Measurements from ENCODE around the gene ADAMTSL3. TPM values are rescaled to one million over a fixed set of nuclear protein-coding genes. Genes with fewer than 3 reads are reported as not detected.

Gene ADAMTSL3
- total and polyA plus RNA-seq, 2 experiments from 2014 or later, result 0.61 to 0.87 TPM

- Mint-ChIP-seq H3K4me1 (peaks cover 4% of the 10 kb centered on the region; the same call in 2 of the 3 replicates), H3K4me3 (no peak overlapping the region), H3K27ac (no peak overlapping the region), H3K9me3 (peaks cover 3% of the 10 kb centered on the region; the same call in 1 of the 3 replicates), H3K27me3 (ENCODE audit: insufficient read depth, low read depth, poor library complexity) (no peaks in the 10 kb centered on the region), H3K36me3 (ENCODE audit: low read depth) (no peaks in the 10 kb centered on the region)
- Histone ChIP-seq H2AFZ (no peak overlapping the region), H3K36me3 (ENCODE audit: insufficient read depth) (no peaks in the 10 kb centered on the region), H3K4me3 (no peak overlapping the region), H4K20me1 (replicated peaks; ENCODE audit: insufficient read depth) (no peaks in the 10 kb centered on the region), H3K4me2 (no peak overlapping the region), H3F3A (replicated peaks; ENCODE audit: low read depth) (no peaks in the 10 kb centered on the region), H3K27ac (ENCODE audit: low read depth) (no peak overlapping the region), H3K9me2 (ENCODE audit: insufficient read depth) (0 out of 2 replicates have a peak, but pooled peaks cover 3% of the 10 kb centered on the region), H3K4me1 (ENCODE audit: insufficient read depth) (no peaks in the 10 kb centered on the region), H3K27me3 (ENCODE audit: insufficient read depth) (no peaks in the 10 kb centered on the region), H3K79me2 (replicated peaks; ENCODE audit: insufficient read depth) (no peaks in the 10 kb centered on the region)
- DNase-seq (ENCODE audit: low spot score), result no peak
- TF ChIP-seq POLR2AphosphoS5 (IDR thresholded peaks at IDR 0.05; ENCODE audit: low read depth) (no peak), STAT1 (IDR thresholded peaks at IDR 0.05; ENCODE audit: unreplicated experiment) (no peak), NANOG (IDR thresholded peaks at IDR 0.05; ENCODE audit: borderline replicate concordance) (no peak), EZH2phosphoT487 (IDR thresholded peaks at IDR 0.05; ENCODE audit: unreplicated experiment) (no peak), JUNB (IDR thresholded peaks at IDR 0.05; ENCODE audit: unreplicated experiment) (no peak), ETS1 (IDR thresholded peaks at IDR 0.05) (no peak), EZH2 (IDR thresholded peaks at IDR 0.05; ENCODE audit: low read depth, unreplicated experiment) (no peak), REST (IDR thresholded peaks at IDR 0.05; ENCODE audit: unreplicated experiment) (no peak)
- no peak for ATAC-seq
Measured at GRCh38 chr15:83947156-83947555, 293.2 kb downstream of the ADAMTSL3 start.

GRCh38 chr15:83954506-83954905, 300.6 kb downstream of the ADAMTSL3 start:
- Mint-ChIP-seq H3K9me3 (no peaks in the 10 kb centered on the region; the same call in 1 of the 3 replicates), H3K36me3 (ENCODE audit: low read depth) (no peaks in the 10 kb centered on the region), H3K4me1 (no peaks in the 10 kb centered on the region), H3K27me3 (ENCODE audit: insufficient read depth, low read depth, poor library complexity) (no peaks in the 10 kb centered on the region), H3K27ac (no peak overlapping the region), H3K4me3 (no peak overlapping the region)
- Histone ChIP-seq H3K79me2 (replicated peaks; ENCODE audit: insufficient read depth) (no peaks in the 10 kb centered on the region), H3F3A (replicated peaks; ENCODE audit: low read depth) (no peaks in the 10 kb centered on the region), H3K9me2 (ENCODE audit: insufficient read depth) (no peaks in the 10 kb centered on the region), H3K27me3 (ENCODE audit: insufficient read depth) (no peaks in the 10 kb centered on the region), H3K4me1 (ENCODE audit: insufficient read depth) (no peaks in the 10 kb centered on the region), H4K20me1 (replicated peaks; ENCODE audit: insufficient read depth) (no peaks in the 10 kb centered on the region), H3K27ac (ENCODE audit: low read depth) (no peak overlapping the region), H3K4me2 (no peak overlapping the region), H3K36me3 (ENCODE audit: insufficient read depth) (no peaks in the 10 kb centered on the region), H2AFZ (no peak overlapping the region), H3K4me3 (no peak overlapping the region)
- ATAC-seq (no peak), DNase-seq (ENCODE audit: low spot score) (no peak)
- TF ChIP-seq ETS1 (IDR thresholded peaks at IDR 0.05) (no peak), JUNB (IDR thresholded peaks at IDR 0.05; ENCODE audit: unreplicated experiment) (no peak), CREB1 (CRISPR knock-in tag; IDR thresholded peaks at IDR 0.05; ENCODE audit: low read depth) (no peak), ZNF331 (CRISPR knock-in tag; IDR thresholded peaks at IDR 0.05; ENCODE audit: low read depth) (no peak), EZH2 (IDR thresholded peaks at IDR 0.05; ENCODE audit: low read depth, unreplicated experiment) (no peak), NANOG (IDR thresholded peaks at IDR 0.05; ENCODE audit: borderline replicate concordance) (no peak), POLR2AphosphoS5 (IDR thresholded peaks at IDR 0.05; ENCODE audit: low read depth) (no peak), STAT1 (IDR thresholded peaks at IDR 0.05; ENCODE audit: unreplicated experiment) (no peak), REST (IDR thresholded peaks at IDR 0.05; ENCODE audit: unreplicated experiment) (no peak)
